Esophagus squamous epithelium (tissue), 4 donors: ENCODE results near the gene PXT1.

ENCODE experiments used
- POLR2A ChIP-seq, 4 donors: fragments of 450-650 bp; IDR thresholded peaks; one replicate each; pipeline ENCODE4 v1.6.1; 2017; ENCODE audit warnings: antibody characterized with exemption in 4 of 4, mild to moderate bottlenecking in 4 of 4, moderate library complexity in 3 of 4
- TF ChIP-seq, protein P1 (sequence below), 6 experiments: fragments of 450-650 bp in 4 of 6; fragments of 200-600 bp in 2 of 6; sonication (generic) in 2 of 6; IDR thresholded peaks; one replicate each; pipeline ENCODE4 v1.5.1; 2016 to 2019; ENCODE audit warnings: antibody characterized with exemption in 6 of 6, mild to moderate bottlenecking in 4 of 6, moderate library complexity in 4 of 6

DNA sequence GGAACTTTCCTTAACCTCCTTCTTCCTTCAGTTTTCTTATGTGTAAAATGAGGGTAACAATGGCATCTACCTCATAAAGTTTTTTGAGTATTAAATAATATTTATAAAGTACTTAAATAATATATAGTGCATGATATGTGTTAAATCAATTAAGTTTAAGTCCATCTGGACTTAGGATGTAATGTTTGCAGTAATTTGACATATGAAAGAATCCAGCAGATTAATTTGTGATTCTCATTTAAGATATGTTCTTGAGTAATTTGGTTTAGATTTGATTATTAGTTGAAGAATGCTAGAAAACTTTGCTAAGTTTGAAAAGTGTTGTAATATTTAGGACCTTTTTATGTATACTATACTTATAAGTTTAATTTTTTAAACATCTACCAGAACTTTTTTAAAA is 18.3 kb upstream of the PXT1 start:
- TF ChIP-seq POLR2A (IDR thresholded peaks at IDR 0.05): no peak
- TF ChIP-seq, protein P1, sequence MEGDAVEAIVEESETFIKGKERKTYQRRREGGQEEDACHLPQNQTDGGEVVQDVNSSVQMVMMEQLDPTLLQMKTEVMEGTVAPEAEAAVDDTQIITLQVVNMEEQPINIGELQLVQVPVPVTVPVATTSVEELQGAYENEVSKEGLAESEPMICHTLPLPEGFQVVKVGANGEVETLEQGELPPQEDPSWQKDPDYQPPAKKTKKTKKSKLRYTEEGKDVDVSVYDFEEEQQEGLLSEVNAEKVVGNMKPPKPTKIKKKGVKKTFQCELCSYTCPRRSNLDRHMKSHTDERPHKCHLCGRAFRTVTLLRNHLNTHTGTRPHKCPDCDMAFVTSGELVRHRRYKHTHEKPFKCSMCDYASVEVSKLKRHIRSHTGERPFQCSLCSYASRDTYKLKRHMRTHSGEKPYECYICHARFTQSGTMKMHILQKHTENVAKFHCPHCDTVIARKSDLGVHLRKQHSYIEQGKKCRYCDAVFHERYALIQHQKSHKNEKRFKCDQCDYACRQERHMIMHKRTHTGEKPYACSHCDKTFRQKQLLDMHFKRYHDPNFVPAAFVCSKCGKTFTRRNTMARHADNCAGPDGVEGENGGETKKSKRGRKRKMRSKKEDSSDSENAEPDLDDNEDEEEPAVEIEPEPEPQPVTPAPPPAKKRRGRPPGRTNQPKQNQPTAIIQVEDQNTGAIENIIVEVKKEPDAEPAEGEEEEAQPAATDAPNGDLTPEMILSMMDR (IDR thresholded peaks at IDR 0.05): no peak
